Measurements from ENCODE around the gene ADGRF1.

Gene ADGRF1

DNA sequence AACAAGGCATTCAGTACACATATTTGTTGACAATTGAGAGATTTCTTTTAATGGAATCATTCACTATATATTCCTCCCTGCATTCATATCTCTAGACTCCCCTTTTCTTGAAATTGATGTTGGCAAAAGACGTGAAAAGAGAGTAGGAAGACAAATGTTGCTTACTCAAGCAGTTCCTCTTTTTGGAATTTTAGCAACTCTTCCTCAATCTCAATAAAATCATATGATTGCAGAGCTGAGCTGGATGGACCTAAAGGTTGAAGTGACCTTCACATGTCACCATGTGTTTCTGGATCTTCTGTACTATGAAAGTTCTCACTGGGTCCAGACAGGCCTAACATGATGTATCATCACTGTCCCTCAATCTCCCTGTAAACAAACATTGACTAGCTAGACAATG is 18.6 kb downstream of the ADGRF1 start:
- no peak overlapping the region for H3K4me3 ChIP-seq (ENCODE audit: low read depth, low read length)
- no peak for DNase-seq (ENCODE audit: low read depth)
- TF ChIP-seq, protein P1, sequence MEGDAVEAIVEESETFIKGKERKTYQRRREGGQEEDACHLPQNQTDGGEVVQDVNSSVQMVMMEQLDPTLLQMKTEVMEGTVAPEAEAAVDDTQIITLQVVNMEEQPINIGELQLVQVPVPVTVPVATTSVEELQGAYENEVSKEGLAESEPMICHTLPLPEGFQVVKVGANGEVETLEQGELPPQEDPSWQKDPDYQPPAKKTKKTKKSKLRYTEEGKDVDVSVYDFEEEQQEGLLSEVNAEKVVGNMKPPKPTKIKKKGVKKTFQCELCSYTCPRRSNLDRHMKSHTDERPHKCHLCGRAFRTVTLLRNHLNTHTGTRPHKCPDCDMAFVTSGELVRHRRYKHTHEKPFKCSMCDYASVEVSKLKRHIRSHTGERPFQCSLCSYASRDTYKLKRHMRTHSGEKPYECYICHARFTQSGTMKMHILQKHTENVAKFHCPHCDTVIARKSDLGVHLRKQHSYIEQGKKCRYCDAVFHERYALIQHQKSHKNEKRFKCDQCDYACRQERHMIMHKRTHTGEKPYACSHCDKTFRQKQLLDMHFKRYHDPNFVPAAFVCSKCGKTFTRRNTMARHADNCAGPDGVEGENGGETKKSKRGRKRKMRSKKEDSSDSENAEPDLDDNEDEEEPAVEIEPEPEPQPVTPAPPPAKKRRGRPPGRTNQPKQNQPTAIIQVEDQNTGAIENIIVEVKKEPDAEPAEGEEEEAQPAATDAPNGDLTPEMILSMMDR (IDR thresholded peaks at IDR 0.05; ENCODE audit: control insufficient read depth, extremely low read depth, insufficient read depth): no peak

DNA sequence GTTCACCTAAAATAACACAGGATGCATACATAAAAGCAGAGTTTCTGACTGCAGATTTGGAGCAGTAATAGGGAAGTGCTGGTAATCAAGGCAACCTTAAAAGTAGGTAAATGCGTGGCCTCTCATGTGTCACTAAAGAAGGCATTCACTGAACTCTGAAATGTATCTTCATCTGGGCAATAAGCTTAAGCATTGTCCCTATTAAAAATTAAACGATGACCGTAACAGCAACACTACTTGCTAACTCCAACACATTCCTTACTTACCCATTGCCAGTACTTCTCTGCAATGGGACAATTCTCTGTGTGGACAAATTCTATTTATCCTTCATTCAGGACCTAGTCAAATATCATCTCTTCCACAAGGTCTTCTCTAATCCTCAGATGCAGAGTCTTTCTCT is 19.9 kb downstream of the ADGRF1 start:
- no peak for DNase-seq (ENCODE audit: low read depth)
- H3K4me3 ChIP-seq (ENCODE audit: low read depth, low read length): no peak overlapping the region
- TF ChIP-seq, protein P1 (IDR thresholded peaks at IDR 0.05; ENCODE audit: control insufficient read depth, extremely low read depth, insufficient read depth): no peak

DNA sequence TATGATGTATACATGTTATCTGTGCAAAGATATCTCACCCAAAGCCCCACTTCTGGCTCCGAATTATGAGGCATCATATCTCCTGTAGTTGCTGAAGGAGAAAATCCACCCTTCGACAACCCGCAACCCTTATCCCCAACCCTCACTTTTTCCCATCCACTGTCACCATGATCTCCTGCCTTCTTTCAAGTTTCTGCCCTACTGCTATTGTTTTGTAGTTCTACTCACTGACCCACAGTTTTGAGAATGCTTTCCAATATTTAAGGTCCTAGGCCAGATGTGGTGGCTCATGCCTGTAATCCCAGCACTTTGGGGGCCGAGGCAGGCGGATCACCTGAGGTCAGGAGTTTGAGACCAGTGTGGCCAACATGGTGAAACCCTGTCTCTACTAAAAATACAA is 22.2 kb downstream of the ADGRF1 start:
- no peak for DNase-seq (ENCODE audit: low read depth)
- TF ChIP-seq, protein P1 (IDR thresholded peaks at IDR 0.05; ENCODE audit: control insufficient read depth, extremely low read depth, insufficient read depth): no peak
- H3K4me3 ChIP-seq (ENCODE audit: low read depth, low read length): no peak overlapping the region

DNA sequence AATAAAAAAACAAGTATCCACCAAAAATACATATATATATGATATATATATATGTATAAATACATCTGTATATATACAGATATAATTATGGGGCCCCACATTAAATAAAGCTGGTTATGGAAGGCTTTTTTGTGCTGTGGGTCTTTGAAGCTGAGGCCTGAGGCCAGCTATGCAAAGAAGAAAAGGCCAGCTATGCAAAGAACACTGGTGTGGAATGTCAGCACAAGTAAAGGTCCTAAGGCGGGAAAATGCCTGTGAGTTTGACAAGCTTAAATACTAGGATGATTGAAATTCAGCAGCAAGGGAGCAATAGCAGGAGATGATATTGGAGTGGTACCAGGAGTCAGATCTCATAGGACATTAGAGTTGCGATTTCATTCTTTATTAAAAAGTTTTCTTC is 25.2 kb downstream of the ADGRF1 start:
- TF ChIP-seq, protein P1 (IDR thresholded peaks at IDR 0.05; ENCODE audit: control insufficient read depth, extremely low read depth, insufficient read depth): no peak
- no peak overlapping the region for H3K4me3 ChIP-seq (ENCODE audit: low read depth, low read length)
- no peak for DNase-seq (ENCODE audit: low read depth)

DNA sequence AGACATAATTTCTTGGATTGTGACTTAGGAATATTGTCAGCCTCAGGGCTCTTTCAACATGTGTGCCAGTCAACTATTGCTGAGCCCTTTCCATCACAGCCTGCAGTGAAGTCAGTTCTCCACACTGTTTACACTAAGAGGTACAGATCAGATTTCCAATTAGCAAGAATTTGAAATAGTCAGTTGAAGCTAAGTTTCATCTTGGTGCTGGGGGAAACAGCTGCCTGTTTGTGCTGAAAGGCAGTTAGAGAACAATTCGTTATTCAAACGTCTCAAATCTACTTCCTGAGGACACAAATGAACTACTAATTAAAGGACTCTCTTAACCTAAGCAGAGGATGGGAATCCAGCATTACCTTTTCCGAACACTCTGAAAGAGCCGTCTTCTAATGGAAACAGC is 25.9 kb downstream of the ADGRF1 start:
- DNase-seq (ENCODE audit: low read depth): no peak
- H3K4me3 ChIP-seq (ENCODE audit: low read depth, low read length): no peak overlapping the region
- TF ChIP-seq, protein P1 (IDR thresholded peaks at IDR 0.05; ENCODE audit: control insufficient read depth, extremely low read depth, insufficient read depth): no peak

DNA sequence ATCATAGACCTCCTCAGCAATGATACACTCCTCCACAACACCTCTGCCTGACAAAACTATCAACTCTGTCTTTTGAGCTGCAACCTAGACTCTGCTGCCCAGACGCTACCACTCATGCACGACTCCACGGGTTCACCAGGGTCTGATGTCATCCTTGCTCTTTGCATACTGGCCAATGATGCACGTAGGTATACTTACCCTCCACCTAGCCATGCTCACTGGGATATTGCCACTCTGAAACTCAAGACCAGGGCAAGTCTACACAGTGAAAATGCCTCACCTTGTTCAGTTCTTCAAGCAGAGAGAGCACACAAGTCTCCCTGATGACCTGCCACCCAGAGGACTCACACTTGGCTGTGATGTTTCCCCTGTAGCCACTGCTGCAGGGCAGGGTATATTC is 27.7 kb downstream of the ADGRF1 start:
- no peak overlapping the region for H3K4me3 ChIP-seq (ENCODE audit: low read depth, low read length)
- no peak for DNase-seq (ENCODE audit: low read depth)
- TF ChIP-seq, protein P1 (IDR thresholded peaks at IDR 0.05; ENCODE audit: control insufficient read depth, extremely low read depth, insufficient read depth): no peak

DNA sequence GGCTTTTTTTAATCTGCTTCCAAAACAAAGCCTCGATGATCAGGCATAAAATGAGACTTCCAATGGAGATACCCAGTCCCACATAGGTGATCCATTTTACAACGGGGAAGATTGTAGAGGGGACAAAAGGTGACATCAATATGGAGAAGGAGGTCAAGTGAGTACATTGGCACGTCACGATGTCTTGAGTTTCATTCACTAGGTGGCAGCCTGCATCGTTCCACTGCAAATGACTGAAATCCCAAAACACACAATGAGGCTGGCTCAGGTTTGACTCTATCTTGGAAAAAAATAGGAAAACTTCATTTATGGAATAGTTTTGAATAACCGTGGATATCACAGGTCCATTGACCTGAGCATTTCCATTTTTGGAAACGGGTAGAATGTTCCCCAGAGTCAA is 32.5 kb downstream of the ADGRF1 start:
- TF ChIP-seq, protein P1 (IDR thresholded peaks at IDR 0.05; ENCODE audit: control insufficient read depth, extremely low read depth, insufficient read depth): peak; percentile 22; the same call in 1 of the 2 replicates
- no peak overlapping the region for H3K4me3 ChIP-seq (ENCODE audit: low read depth, low read length)
- DNase-seq (ENCODE audit: low read depth): no peak
